GM19467 (cell line): ENCODE data around the gene TTI1.

Experiments used
- ATAC-seq: cut with Tn5 transposase; IDR thresholded peaks from one replicate; pipeline ENCODE4 v1.9.1; 2021; ENCODE audit warnings: mild to moderate bottlenecking, moderate library complexity; ENCODE audit not compliant: unreplicated experiment

The TTI1 gene

GRCh38 chr20:38055294-38055693, 22.0 kb upstream of the TTI1 start:
- ATAC-seq: no peak

- no peak for ATAC-seq
These were observed 21.4 kb upstream of the TTI1 start for GRCh38 chr20:38054647-38055046.

GRCh38 chr20:38052870-38053269, 19.6 kb upstream of the TTI1 start:
- ATAC-seq: no peak

- ATAC-seq: no peak
These were observed 17.4 kb upstream of the TTI1 start for GRCh38 chr20:38050686-38051085.

GRCh38 chr20:38049800-38050199, 16.5 kb upstream of the TTI1 start:
- ATAC-seq: no peak

- ATAC-seq: no peak
These were observed 13.3 kb upstream of the TTI1 start for GRCh38 chr20:38046572-38046971.

GRCh38 chr20:38044685-38045084, 11.4 kb upstream of the TTI1 start:
- ATAC-seq: no peak

- no peak for ATAC-seq
These were observed 10.4 kb upstream of the TTI1 start for GRCh38 chr20:38043512-38044300.

- ATAC-seq: no peak
These were observed 7.0 kb upstream of the TTI1 start for GRCh38 chr20:38040276-38040675.

GRCh38 chr20:38036366-38036765, 3.1 kb upstream of the TTI1 start:
- ATAC-seq: no peak

- ATAC-seq: no peak
These were observed 1.7 kb upstream of the TTI1 start for GRCh38 chr20:38034961-38035360.

- ATAC-seq: no peak
These were observed 923 bp upstream of the TTI1 start for GRCh38 chr20:38034108-38034649.

GRCh38 chr20:38032585-38033329, 499 bp downstream of the TTI1 start:
- ATAC-seq: peak; percentile 30

- ATAC-seq: no peak
These were observed 1.3 kb downstream of the TTI1 start for GRCh38 chr20:38031957-38032356.

- no peak for ATAC-seq
These were observed 3.8 kb downstream of the TTI1 start for GRCh38 chr20:38029453-38029852.

GRCh38 chr20:38024496-38024895, 8.8 kb downstream of the TTI1 start:
- no peak for ATAC-seq

- ATAC-seq: peak; percentile 58
These were observed 9.9 kb downstream of the TTI1 start for GRCh38 chr20:38023181-38024001.

GRCh38 chr20:38021087-38021772, 12.0 kb downstream of the TTI1 start:
- no peak for ATAC-seq

GRCh38 chr20:38018385-38018784, 14.9 kb downstream of the TTI1 start:
- ATAC-seq: no peak

GRCh38 chr20:38017959-38018358, 15.3 kb downstream of the TTI1 start:
- no peak for ATAC-seq

GRCh38 chr20:38013887-38014286, 19.4 kb downstream of the TTI1 start:
- no peak for ATAC-seq
